ENCODE measurements around the gene C10orf88. TPM values are rescaled to one million over a fixed set of nuclear protein-coding genes. Genes with fewer than 3 reads are reported as not detected.

The C10orf88 gene
- total and polyA plus RNA-seq, 9 of the 15 experiments (the other 6 are each of a cell fraction or from before 2014, with no cell fraction given) = 2.5 to 9.6 (median 7.5) TPM

GRCh38 chr10:122931088-122931906 is 22.7 kb downstream of the C10orf88 start (continued):
- 0 out of 2 replicates have a peak, but pooled peaks have one; percentile 11 for TF ChIP-seq ZBTB40 (IDR thresholded peaks at IDR 0.05)
- TF ChIP-seq ZBTB40 (CRISPR knock-in tag; IDR thresholded peaks at IDR 0.05) = no peak
- no peak for TF ChIP-seq ZC3H4 (CRISPR knock-in tag; IDR thresholded peaks at IDR 0.05; ENCODE audit: borderline replicate concordance)
- TF ChIP-seq MAFG (tag; conservative IDR thresholded peaks at IDR 0.05) = peak; percentile 75
- peak; percentile 62; the same call in 1 of the 2 replicates for TF ChIP-seq PML (IDR thresholded peaks at IDR 0.05; ENCODE audit: low read length)
- peak; percentile 37; the same call in 1 of the 2 replicates for TF ChIP-seq ATF7 (IDR thresholded peaks at IDR 0.05)
- TF ChIP-seq MYBL2 (IDR thresholded peaks at IDR 0.05; ENCODE audit: low read depth) = peak; percentile 41; the same call in 1 of the 2 replicates
- TF ChIP-seq MYBL2 (CRISPR knock-in tag; IDR thresholded peaks at IDR 0.05; ENCODE audit: borderline replicate concordance) = no peak
- TF ChIP-seq TEAD4 (IDR thresholded peaks at IDR 0.05; ENCODE audit: low read length) = peak; percentile 85
- TF ChIP-seq TEAD4 (CRISPR knock-in tag; IDR thresholded peaks at IDR 0.05; ENCODE audit: borderline replicate concordance) = no peak
- no peak for TF ChIP-seq CEBPZ (IDR thresholded peaks at IDR 0.05; ENCODE audit: borderline replicate concordance, low read depth, low read length)
